NCI-H510A treated with DMSO at 0.1 percent for 48 hours (cell line): ENCODE measurements around the gene RNF214.
"Not testable (repeated sequence)": the region's sequence is repeated elsewhere in the genome, so short reads cannot be mapped to it uniquely, and the experiment has no call there.

Source experiments
- DNase-seq: peaks from one replicate; lab custom pipeline; 2025; lab: John Stamatoyannopoulos, UW

The RNF214 gene

GRCh38 chr11:117315285-117316196 is 83.1 kb downstream of the RNF214 start:
- no peak for DNase-seq

GRCh38 chr11:117316197-117316961 is 83.9 kb downstream of the RNF214 start, which contains the start of gene BACE1:
Gene BACE1, minus strand, starts transcription at chr11:117316256. Its CDS starts 461 bp downstream, at chr11:117315795.
- peak; percentile 77 for DNase-seq

- DNase-seq = no peak
Measured at GRCh38 chr11:117318738-117319137, 86.3 kb downstream of the RNF214 start.

GRCh38 chr11:117319214-117319840 is 86.9 kb downstream of the RNF214 start:
- no peak for DNase-seq

GRCh38 chr11:117327255-117327566 is 94.7 kb downstream of the RNF214 start:
- not testable (repeated sequence) for DNase-seq

- DNase-seq = peak; percentile 94
Measured at GRCh38 chr11:117327567-117328374, 95.3 kb downstream of the RNF214 start, which contains the start of gene CEP164. Gene CEP164, plus strand, starts transcription at chr11:117327854. Its CDS starts 10,733 bp downstream, at chr11:117338587.

GRCh38 chr11:117328375-117329010 is 96.0 kb downstream of the RNF214 start:
- peak; percentile 66 for DNase-seq

GRCh38 chr11:117332843-117333242 is 100.4 kb downstream of the RNF214 start:
- no peak for DNase-seq

- no peak for DNase-seq
Measured at GRCh38 chr11:117333917-117334316, 101.4 kb downstream of the RNF214 start.

GRCh38 chr11:117334896-117335295 is 102.4 kb downstream of the RNF214 start:
- DNase-seq = no peak

GRCh38 chr11:117335399-117335798 is 102.9 kb downstream of the RNF214 start:
- DNase-seq = no peak
